Body of pancreas (tissue), 4 donors: ENCODE data around the gene SORL1.

Experiments
- POLR2A ChIP-seq, 3 donors: fragments of 450-650 bp; IDR thresholded peaks; one replicate each; pipeline ENCODE4 v1.6.1; 2016; ENCODE audit warnings: antibody characterized with exemption in 3 of 3, mild to moderate bottlenecking in 2 of 3
- TF ChIP-seq, protein P1 (sequence below), 7 experiments: fragments of 450-650 bp in 4 of 7; fragments of 200-600 bp in 3 of 7; sonication (generic) in 3 of 7; IDR thresholded peaks; one replicate each; pipeline ENCODE4 v1.5.1; 2016 to 2019; ENCODE audit warnings: antibody characterized with exemption in 7 of 7

DNA sequence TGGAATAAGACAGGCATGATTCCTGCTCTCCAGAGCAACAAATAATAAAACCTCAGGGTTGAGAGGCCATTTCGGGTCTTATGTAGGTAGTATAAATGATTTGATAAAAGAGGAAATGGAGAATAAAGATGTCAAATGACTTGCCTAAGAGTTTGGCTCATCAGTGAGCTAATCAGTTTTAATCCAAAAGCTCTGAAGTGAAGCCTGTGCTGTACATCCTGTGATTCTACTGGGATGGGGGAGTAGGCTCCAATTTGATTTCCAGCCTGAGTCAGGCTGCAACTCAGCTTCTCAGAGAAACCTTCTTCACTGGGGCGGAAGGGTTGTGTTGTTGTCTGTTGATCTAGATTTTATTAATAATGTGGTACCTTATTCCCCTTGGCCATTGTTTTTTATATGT, 192.9 kb downstream of the SORL1 start:
- TF ChIP-seq, protein P1, sequence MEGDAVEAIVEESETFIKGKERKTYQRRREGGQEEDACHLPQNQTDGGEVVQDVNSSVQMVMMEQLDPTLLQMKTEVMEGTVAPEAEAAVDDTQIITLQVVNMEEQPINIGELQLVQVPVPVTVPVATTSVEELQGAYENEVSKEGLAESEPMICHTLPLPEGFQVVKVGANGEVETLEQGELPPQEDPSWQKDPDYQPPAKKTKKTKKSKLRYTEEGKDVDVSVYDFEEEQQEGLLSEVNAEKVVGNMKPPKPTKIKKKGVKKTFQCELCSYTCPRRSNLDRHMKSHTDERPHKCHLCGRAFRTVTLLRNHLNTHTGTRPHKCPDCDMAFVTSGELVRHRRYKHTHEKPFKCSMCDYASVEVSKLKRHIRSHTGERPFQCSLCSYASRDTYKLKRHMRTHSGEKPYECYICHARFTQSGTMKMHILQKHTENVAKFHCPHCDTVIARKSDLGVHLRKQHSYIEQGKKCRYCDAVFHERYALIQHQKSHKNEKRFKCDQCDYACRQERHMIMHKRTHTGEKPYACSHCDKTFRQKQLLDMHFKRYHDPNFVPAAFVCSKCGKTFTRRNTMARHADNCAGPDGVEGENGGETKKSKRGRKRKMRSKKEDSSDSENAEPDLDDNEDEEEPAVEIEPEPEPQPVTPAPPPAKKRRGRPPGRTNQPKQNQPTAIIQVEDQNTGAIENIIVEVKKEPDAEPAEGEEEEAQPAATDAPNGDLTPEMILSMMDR (IDR thresholded peaks at IDR 0.05), result no peak
- TF ChIP-seq POLR2A (IDR thresholded peaks at IDR 0.05), result no peak
